HG03135 (cell line): ENCODE results near the gene GMPS.
A peak's percentile ranks its signal among the peaks of the same experiment; 100 is the strongest.
"Not testable (repeated sequence)": the region's sequence is repeated elsewhere in the genome, so short reads cannot be mapped to it uniquely, and the experiment has no call there.

Experiments used
- ATAC-seq: cut with Tn5 transposase; IDR thresholded peaks from one replicate; pipeline ENCODE4 v1.9.1; 2021; ENCODE audit warnings: mild to moderate bottlenecking, moderate library complexity; ENCODE audit not compliant: unreplicated experiment

Gene GMPS

GRCh38 chr3:155871746-155872158, 1.3 kb downstream of the GMPS start:
- ATAC-seq = peak; percentile 1

GRCh38 chr3:155872904-155873646, 2.6 kb downstream of the GMPS start:
- ATAC-seq = no peak

GRCh38 chr3:155876037-155876436, 5.6 kb downstream of the GMPS start:
- no peak for ATAC-seq

- ATAC-seq = no peak
These were observed 6.1 kb downstream of the GMPS start for GRCh38 chr3:155876503-155876902.

- no peak for ATAC-seq
These were observed 9.8 kb downstream of the GMPS start for GRCh38 chr3:155880286-155880685.

GRCh38 chr3:155884292-155884691, 13.8 kb downstream of the GMPS start:
- ATAC-seq = no peak

- no peak for ATAC-seq
These were observed 14.8 kb downstream of the GMPS start for GRCh38 chr3:155885292-155885691.

GRCh38 chr3:155886348-155886747, 15.9 kb downstream of the GMPS start:
- ATAC-seq = not testable (repeated sequence)

- no peak for ATAC-seq
These were observed 16.5 kb downstream of the GMPS start for GRCh38 chr3:155886915-155887314.

- ATAC-seq = no peak
These were observed 18.8 kb downstream of the GMPS start for GRCh38 chr3:155889212-155889611.

GRCh38 chr3:155889952-155890351, 19.5 kb downstream of the GMPS start:
- ATAC-seq = no peak

- peak; percentile 47 for ATAC-seq
These were observed 20.3 kb downstream of the GMPS start for GRCh38 chr3:155890671-155891190.

- ATAC-seq = no peak
These were observed 20.9 kb downstream of the GMPS start for GRCh38 chr3:155891321-155891720.

GRCh38 chr3:155895379-155895900, 25.0 kb downstream of the GMPS start:
- no peak for ATAC-seq

- ATAC-seq = no peak
These were observed 36.5 kb downstream of the GMPS start for GRCh38 chr3:155906900-155907299.

- ATAC-seq = no peak
These were observed 37.6 kb downstream of the GMPS start for GRCh38 chr3:155908086-155908485.

- no peak for ATAC-seq
These were observed 38.2 kb downstream of the GMPS start for GRCh38 chr3:155908605-155909004.

- no peak for ATAC-seq
These were observed 41.6 kb downstream of the GMPS start for GRCh38 chr3:155912090-155912489.

- ATAC-seq = no peak
These were observed 42.2 kb downstream of the GMPS start for GRCh38 chr3:155912579-155913190.

- ATAC-seq = no peak
These were observed 47.3 kb downstream of the GMPS start for GRCh38 chr3:155917781-155918180.

GRCh38 chr3:155919728-155920127, 49.3 kb downstream of the GMPS start:
- no peak for ATAC-seq

- ATAC-seq = no peak
These were observed 51.0 kb downstream of the GMPS start for GRCh38 chr3:155921486-155921885.
